Prostate gland (tissue), 2 donors: ENCODE measurements around the gene HOXB7.

Source experiments
- CTCF ChIP-seq, 4 experiments: fragments of 200-600 bp in 2 of 4; fragments of 450-650 bp in 2 of 4; sonication (generic) in 2 of 4; IDR thresholded peaks; 1 replicate in 3 of 4; 2 replicates in 1 of 4; pipeline ENCODE4 v1.5.1; 2016 to 2019; ENCODE audit warnings: antibody characterized with exemption in 4 of 4, mild to moderate bottlenecking in 2 of 4, moderate library complexity in 2 of 4
- POLR2A ChIP-seq: fragments of 450-650 bp; IDR thresholded peaks from one replicate; pipeline ENCODE4 v1.6.1; 2016; ENCODE audit warnings: antibody characterized with exemption, mild to moderate bottlenecking
- POLR2AphosphoS5 ChIP-seq: sonication (generic); formaldehyde crosslinking; IDR thresholded peaks from one replicate; pipeline ENCODE4 v1.6.1; 2017; ENCODE audit warnings: antibody characterized with exemption

GRCh38 chr17:48619826-48620449 lies 9.1 kb upstream of the HOXB7 start:
- TF ChIP-seq CTCF (IDR thresholded peaks at IDR 0.05) (no peak), POLR2A (no peak), POLR2AphosphoS5 (no peak)
